ENCODE data around the gene IRF2BP2.

The IRF2BP2 gene

DNA sequence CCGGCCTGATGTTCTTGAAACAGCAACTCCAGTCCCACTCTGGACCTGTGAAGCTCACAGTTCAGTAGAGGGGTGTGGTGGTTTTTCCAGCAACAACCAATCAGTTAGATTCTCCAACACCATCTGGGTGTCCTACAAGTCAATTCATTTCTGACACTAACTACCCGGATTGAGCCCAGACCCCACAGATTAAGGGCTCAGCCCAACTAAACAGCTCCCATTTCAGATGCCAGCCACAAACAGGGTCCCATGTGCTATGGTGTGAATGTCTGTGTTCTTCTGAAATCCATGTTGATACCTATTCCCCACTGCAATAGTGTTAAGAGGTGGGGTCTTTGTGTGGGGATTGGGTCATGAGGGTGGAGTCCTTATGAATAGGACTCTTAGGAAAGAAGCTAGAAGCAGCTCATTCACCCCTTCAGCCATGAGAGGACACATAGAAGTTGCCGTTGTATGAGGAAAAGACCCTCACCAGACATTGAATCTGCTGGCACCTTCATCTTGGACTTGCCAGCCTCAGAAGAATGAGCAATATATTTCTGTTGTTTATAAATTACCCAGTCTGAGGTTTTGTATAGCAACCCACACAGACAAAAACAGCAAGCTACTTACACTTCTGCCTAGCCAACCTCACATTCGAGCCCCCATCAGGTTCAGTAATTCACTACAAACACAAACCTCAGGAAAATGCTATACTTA, 53.6 kb downstream of the IRF2BP2 start:
- DNase-seq (ENCODE audit: low read depth in 2 of 2): no peak

DNA sequence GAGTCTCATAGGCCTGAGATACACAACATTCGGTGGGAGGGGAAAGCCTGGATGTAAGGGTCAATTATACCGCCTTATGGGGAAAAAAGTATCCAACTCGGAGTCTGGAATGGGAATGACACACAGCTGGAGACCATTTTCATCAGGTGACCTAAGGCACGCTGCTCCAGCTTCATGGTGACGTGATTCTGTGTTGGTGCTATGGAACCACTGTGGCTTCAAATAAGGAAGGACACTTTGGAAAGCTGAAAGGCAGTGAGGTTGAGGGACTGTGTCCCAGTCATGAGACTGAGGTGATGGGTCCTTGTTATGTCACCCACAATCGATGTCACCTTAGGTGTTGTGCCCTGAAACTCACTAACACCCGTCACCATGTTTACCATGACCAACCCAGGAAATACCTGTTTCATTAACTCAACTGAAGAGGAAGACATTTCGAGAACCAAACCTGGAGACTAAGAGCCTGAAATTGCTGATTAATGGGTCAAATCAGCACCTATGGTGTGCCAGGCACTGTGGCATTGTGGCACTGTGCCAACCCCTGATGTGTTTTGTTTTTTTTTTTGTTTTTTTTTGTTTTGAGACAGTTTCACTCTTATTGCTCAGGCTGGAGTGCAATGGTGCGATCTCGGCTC, 54.5 kb downstream of the IRF2BP2 start:
- DNase-seq (ENCODE audit: low read depth in 2 of 2): no peak

DNA sequence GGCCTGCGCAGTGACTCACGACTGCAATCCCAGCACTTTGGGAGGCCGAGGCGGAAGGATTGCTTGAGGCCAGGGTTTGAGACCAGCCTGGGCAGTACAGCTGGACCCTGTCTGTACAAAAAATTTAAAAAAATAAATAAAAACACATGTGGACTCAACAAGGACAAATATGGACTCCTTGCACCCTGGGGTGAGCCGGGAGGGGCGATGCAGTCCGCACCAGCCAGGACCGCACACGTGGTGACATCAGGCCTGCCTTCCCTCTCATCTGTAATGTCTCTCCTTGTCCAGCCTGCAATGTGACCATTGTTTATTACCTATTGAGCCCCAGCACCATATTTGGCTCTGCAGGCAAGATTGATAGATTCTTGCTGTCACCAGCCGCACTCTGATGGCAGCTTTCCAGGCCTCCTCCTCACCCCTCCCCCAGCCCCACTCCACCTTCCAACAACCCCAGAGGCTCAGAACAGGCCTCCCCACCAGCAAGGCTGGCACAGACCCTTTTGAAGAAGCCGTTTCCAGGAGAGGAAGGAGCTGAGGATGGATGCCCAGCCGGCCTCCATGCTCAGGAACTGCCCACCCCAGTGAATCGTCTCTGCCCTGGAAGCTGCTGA, 55.2 kb downstream of the IRF2BP2 start:
- DNase-seq (ENCODE audit: low read depth in 2 of 2): no peak
